ENCODE data around the gene PRSS48.

DNA sequence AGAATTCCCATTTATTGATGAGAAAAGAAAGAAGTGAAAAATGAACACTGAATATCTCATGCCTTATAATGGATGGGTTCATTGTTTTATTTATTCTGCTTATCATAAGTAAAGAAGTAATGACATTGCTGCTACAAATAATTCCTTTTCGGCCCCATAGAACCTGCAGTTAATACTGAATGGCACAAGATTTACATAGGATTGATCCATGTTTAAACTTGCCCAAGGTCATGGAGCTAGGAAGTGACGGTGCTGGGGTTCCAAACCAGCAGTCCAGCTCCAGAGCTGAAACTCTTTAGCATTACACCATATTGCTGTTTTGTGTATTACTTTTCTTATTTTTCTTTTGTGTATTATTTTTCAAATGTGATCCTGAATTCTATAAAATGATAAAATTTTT lies 30.2 kb upstream of the PRSS48 start:
- TF ChIP-seq, protein P1, sequence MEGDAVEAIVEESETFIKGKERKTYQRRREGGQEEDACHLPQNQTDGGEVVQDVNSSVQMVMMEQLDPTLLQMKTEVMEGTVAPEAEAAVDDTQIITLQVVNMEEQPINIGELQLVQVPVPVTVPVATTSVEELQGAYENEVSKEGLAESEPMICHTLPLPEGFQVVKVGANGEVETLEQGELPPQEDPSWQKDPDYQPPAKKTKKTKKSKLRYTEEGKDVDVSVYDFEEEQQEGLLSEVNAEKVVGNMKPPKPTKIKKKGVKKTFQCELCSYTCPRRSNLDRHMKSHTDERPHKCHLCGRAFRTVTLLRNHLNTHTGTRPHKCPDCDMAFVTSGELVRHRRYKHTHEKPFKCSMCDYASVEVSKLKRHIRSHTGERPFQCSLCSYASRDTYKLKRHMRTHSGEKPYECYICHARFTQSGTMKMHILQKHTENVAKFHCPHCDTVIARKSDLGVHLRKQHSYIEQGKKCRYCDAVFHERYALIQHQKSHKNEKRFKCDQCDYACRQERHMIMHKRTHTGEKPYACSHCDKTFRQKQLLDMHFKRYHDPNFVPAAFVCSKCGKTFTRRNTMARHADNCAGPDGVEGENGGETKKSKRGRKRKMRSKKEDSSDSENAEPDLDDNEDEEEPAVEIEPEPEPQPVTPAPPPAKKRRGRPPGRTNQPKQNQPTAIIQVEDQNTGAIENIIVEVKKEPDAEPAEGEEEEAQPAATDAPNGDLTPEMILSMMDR (conservative IDR thresholded peaks at IDR 0.05; ENCODE audit: low read length) = no peak
- TF ChIP-seq EZH2phosphoT487 (IDR thresholded peaks at IDR 0.05; ENCODE audit: borderline replicate concordance) = no peak
